Activated effector memory CD4-positive, alpha-beta T cell treated with anti-CD3 and anti-CD28 coated beads, Interleukin-2, amount 50 U/mL, for 16 hours (primary cell): ENCODE results near the gene PHACTR1.
"Not testable (repeated sequence)": the region's sequence is repeated elsewhere in the genome, so short reads cannot be mapped to it uniquely, and the experiment has no call there.

Source experiments
- DNase-seq: peaks from one replicate; pipeline ENCODE4 v3.0.0-alpha.2; 2020

The PHACTR1 gene

DNA sequence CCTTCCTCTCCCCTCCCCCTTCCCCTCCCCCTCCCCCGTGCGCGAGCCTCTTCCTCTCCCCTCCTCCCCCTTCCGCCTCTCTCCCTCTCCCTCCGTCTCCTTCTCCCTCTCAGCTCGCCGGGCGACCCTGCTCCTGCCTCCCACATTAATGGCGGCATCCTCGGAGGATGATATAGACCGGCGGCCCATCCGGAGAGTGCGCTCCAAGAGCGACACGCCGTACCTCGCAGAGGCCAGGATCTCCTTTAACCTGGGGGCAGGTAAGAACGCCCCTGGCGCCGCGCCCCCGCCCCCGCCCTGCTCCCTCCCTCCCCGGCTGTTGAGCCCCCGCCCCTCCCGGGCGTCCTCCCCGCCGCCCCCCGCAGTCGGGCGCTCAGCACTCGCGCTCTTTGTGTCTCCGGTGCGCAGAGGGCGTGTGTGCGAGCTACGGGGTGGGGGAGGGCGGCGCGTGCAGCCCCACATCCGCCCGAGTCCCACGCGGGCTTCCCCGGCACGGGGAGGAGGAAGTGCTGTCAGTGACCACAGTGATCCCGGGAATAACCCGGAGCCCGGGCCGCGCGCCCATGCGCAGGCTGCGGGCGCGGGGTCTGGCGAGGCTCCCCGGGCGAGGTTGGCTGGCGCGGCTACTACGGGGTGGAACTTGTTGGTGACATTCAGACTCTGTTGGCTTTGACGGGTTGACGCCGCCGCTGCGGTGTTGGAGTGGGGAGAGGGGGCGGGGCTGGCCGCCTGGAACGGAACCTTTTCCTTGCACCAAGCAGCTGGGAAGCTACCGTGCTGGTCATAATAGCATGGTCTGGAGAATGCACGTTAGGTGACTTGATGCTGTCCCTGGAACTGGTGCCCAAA, 33.2 kb downstream of the PHACTR1 start:
- no peak for DNase-seq

- no peak for DNase-seq
Observed at GRCh38 chr6:12750416-12750815, 33.8 kb downstream of the PHACTR1 start.

DNA sequence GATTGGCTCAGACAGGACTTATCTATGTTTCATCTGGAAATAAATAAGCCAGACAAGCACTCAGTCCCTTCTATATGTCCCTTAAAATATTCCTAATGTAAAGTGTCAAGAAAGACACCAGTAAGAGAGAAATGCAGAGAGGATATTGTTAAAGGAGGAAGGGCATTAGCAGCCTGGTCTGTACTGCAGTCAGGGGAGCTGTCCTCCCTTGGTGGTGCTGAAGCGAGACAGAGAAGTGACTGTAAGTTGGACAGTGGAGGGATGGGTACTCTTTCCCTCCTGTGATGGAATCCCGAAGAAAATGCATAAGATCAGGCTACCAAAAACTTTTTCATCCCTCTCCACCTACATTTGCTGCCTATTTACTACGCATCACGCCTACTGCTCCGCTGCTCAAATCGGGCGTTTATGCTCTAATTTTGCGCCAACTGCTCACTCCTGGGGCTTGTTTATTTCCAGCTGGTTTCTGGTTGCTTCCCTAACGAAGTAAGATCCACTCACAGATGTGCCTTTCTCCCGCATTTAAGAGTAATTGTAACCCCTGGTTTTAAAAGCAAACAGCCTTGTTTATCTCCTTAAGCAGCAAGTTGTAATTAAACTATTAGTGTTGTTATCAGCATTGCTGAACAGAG, 35.2 kb downstream of the PHACTR1 start:
- no peak for DNase-seq

- no peak for DNase-seq
Observed at GRCh38 chr6:12753036-12753435, 36.5 kb downstream of the PHACTR1 start.

- no peak for DNase-seq
Observed at GRCh38 chr6:12760226-12760625, 43.7 kb downstream of the PHACTR1 start.

GRCh38 chr6:12760911-12761310, 44.3 kb downstream of the PHACTR1 start:
- DNase-seq = no peak

DNA sequence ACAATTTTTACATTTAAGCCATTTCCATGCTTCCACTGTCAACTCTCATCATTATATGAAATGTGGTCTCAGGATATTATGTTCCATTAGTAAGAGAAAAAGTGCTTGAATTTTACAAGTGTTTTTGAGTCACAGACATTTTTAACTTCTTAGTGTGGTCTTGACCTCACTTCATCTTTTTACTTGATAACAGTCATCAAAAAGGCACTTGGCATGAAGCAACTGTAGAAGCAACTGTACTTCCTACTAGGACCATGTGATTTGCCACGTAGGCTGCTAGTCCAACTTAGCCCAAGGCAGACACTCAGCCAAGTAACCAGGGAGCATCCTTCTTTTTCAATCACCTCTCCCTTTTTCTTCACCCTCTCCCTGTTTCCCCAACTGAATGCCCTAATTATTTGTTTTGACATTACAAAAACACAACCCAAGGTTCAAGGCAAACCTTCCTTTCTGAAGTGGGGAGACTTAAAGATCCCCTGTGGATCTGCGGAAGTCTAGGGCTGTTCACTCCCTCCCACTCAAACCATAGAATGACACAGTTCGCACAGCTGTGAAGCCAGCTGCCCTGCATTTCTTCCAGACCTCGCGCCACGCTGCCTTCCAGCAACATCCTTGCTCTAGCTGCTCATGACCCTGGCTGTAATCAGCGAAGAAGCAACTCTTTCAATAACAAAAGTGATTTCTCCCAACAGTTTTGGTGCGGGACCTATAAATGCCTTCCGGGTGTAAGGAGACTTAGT, 45.0 kb downstream of the PHACTR1 start:
- no peak for DNase-seq

DNA sequence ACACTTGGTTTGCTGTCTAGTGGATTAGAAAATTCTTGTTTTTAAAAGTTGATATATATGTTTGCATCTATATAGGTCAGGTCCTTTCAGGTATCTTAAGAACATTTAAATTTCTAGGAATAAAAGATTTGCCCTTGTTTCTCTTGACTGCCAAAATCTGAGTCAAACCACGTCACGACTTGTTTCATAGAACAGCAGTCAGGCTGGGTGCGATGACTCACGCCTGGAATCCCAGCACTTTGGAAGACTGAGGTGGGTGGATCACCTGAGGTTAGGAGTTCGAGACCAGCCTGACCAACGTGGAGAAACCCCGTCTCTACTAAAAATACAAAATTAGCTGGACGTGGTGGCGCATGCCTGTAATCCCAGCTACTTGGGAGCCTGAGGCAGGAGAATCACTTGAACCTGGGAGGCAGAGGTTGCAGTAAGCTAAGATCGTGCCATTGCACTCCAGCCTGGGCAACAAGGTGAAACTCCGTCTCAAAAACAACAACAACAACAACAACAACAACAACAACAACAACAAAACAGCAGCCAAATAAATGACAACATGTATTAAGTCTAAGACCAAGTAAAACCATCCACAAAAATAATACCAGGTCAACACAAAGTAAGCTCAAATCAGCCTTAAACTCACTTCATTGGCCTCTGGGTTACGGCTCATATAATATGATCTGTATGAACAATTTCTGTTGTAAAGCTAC, 46.3 kb downstream of the PHACTR1 start:
- DNase-seq = not testable (repeated sequence)

DNA sequence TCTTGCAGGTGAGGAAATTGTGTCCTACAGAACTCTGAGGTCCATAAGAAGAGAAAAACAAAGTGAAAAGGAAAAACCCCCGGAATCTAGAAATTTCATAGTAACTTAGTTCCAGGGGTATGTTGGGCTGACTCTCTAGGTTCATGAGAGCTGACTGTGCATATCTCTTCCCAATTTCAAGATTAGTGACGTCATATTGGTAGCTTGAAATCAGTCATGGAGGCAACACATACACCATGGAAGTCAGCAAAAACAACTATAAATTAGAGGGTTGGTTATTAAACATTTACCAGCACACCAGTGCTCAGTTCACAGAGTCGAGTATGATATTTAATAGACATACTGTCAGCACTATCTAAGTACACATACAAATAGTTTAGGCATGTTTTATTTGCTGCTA, 49.8 kb downstream of the PHACTR1 start:
- no peak for DNase-seq

DNA sequence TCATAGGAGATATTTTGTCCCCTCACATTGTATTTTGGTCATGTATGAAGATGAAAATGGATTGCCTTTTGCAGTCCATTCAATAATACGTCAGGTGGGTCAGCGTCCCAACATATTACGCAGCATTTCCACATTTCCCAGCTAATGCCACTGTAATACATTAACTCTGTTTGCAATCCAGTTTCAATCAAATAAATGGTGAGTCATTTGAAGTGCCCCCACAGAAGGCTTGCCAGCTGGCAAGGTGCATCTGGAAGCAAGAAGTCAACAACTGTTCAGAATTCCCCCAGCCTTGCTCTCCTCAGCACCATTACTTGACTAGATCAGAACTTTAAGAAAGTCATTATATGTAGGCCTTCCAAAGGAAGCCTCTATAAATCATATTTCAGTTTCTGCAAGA, 50.4 kb downstream of the PHACTR1 start:
- no peak for DNase-seq

DNA sequence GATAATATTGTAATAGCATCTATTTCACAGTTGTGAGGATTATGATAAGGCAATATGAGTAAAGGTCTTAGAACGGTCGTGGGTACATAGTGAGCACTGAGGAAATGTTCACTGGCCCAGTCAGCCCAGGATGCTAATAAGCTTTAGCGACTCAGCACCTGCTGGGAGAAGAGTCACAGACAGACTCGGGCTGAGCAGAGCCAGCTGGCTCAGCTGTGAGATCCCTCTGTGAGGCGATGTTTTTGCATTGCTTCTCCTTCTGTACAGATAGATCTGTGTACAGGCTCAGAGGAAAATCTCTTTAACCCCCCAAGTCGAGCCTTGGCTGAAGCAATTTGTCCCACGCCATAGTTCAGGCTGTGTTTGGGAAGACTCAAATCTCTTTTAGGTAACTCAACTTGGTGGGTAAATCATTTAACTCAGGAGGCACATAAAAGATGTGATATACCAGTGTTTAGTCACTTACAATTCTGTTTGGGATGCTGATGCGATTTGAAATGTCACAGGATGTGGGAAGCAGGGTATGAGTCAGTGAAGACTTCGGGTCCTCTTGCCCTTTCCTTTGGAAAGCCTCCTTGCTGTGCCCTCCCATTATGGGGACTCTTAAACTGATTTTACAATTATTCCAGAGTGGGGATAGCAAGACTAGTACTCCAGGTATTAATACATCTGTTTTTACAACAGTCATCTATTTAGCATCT, 53.1 kb downstream of the PHACTR1 start:
- DNase-seq = no peak

DNA sequence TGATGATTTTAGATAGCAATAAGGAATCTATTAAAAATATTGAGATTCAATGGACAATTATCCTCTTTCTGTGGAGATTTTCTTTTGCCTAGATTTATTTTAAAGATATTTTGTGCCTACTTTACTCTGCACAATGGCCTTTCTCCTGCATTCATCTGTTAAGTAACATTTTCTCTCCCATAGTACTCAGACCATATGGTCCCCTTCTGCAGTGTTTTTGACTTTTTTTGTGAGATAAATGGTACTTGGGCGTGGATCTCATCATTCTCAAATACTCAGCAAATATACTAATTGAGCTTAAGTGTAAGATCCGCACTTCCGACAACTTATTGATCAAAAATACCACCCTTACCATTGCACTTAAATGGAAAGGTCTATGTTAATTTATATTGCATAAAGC, 55.8 kb downstream of the PHACTR1 start:
- no peak for DNase-seq

DNA sequence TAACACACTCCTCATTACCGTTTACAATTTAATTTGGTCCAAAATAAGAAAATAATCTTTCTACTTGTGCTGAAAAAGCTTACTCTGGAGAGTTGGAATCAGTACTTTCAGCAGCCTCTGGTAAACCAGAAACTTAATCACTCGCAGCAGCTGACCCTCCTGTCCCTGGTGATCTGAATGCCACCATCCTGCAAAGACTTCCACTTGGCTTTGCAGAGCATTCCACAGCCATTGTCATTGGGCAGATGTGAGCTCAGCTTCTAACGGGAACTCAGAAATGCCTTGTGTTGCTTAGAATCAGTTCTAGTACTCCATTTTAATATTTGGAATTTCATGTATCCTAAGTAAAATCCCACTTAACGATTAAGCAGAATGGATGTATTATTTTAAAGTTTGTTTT, 59.7 kb downstream of the PHACTR1 start:
- no peak for DNase-seq

- DNase-seq = no peak
Observed at GRCh38 chr6:12779772-12780171, 63.2 kb downstream of the PHACTR1 start.

DNA sequence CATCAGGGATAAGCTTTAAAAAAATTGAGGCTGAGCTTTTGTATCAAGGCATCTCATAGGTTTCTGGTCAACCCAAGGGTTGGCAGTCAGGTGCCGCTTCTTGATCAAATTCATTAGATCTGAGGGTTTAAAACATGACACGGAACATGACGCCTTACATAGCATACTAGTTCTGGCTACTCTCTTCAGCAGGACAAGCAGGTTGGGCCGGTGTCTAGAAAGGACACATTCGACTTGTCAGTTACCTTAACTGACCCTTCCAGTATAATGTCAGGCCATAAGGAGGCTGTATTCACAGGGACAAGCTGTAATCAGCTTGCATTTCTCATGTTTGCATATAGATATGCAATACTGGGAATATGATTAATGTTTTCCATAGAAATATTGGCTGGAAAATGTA, 65.6 kb downstream of the PHACTR1 start:
- no peak for DNase-seq

DNA sequence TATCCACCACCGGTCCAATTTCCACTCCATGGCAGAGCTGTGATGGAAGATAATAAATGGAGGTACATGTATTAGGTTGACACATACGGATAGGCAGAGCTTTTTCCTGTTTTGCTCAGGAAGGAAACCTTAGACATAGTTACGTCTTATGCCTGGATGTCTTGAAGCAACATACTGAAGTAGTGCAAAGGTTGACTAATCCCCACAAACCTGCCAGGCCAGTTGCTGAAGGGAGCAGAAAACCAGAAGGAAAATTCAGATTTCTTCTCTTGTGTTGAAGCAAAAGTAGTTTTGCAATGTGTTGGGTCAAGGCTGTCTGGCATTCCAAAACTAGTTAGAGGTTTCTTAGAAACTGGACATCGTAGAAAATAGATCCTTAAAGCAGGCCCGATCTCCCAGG, 68.7 kb downstream of the PHACTR1 start:
- no peak for DNase-seq

- no peak for DNase-seq
Observed at GRCh38 chr6:12785921-12786320, 69.4 kb downstream of the PHACTR1 start.

- no peak for DNase-seq
Observed at GRCh38 chr6:12791371-12791770, 74.8 kb downstream of the PHACTR1 start.

DNA sequence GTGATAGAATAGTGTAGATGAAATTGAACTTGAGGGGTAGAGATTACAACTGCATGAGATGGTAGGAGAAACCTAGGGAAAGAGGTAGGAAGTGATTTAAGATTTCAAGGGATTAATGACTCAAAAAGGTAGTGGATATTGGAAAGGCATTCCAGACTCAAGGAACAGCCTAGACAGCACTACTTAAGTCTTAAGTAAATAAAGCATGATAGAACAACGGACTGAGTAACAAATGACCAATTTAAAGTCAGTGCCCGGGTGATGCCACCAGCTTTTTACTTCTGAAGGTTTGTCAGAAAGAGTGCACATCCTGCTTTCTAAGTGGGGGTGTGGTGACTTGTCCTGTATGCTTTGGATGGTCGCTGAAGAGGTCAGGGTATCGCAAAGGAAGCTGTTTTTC, 81.8 kb downstream of the PHACTR1 start:
- no peak for DNase-seq

DNA sequence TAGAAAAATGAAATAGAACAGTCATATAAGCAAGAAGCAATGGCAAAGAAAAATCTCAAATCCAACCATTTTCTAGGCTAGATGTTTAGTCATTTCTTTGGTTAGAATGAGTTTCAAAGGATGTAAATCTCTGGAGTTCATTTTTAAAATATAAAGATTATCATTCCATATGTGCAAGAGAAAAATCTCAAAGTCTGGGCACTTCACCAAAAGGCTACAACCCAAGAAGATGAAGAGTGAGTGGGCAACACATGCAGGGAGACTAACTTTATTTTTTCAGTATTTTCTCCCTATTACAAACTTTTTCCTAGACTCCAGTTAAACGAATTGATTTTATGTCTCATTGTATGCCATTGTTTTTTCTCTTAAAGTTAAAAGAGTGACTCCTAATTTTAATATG, 83.6 kb downstream of the PHACTR1 start:
- no peak for DNase-seq

GRCh38 chr6:12801141-12801540, 84.6 kb downstream of the PHACTR1 start:
- no peak for DNase-seq

GRCh38 chr6:12802440-12802839, 85.9 kb downstream of the PHACTR1 start:
- DNase-seq = no peak

DNA sequence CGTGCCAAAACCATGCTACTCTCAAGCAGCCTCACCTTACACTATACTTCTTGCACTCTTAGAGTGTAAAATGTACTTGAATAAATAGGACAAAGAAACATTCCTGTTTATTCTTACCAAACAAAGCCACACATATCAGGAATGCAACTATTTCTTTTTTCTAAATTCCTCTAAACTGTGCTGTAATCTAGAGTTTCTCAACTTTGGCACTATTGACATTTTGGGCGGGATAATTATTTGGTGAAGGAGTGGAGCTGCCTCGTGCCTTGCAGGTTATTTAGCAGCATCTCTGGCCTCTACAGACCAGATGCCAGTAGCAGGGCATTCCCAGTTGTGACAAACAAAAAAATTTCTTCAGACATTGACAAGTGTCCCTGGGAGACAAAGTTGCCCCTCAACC, 86.9 kb downstream of the PHACTR1 start:
- DNase-seq = no peak
